ENCODE results near the gene HTR7. TPM values are rescaled to one million over a fixed set of nuclear protein-coding genes. Genes with fewer than 3 reads are reported as not detected.

HTR7 gene
- total RNA-seq, 1 experiment from 2014 or later, result not detected

DNA sequence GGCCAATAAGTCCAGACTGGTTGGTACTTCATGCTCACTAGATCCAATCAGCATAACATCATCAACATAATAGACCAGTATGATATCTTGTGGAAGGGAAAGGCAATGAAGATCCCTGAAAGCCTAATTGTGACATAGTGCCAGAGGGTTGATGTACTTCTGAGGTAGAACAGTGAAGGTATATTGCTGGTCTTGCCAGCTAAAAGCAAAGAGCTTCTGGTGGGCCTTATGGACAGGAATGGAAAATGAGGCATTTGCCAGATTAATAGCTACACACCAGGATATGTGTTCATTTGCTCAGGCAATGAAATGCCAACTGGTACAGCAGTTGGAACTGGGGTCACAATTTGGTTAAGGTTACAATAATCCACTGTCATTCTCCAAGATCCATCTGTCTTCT, 156.4 kb downstream of the HTR7 start:
- TF ChIP-seq, protein P1, sequence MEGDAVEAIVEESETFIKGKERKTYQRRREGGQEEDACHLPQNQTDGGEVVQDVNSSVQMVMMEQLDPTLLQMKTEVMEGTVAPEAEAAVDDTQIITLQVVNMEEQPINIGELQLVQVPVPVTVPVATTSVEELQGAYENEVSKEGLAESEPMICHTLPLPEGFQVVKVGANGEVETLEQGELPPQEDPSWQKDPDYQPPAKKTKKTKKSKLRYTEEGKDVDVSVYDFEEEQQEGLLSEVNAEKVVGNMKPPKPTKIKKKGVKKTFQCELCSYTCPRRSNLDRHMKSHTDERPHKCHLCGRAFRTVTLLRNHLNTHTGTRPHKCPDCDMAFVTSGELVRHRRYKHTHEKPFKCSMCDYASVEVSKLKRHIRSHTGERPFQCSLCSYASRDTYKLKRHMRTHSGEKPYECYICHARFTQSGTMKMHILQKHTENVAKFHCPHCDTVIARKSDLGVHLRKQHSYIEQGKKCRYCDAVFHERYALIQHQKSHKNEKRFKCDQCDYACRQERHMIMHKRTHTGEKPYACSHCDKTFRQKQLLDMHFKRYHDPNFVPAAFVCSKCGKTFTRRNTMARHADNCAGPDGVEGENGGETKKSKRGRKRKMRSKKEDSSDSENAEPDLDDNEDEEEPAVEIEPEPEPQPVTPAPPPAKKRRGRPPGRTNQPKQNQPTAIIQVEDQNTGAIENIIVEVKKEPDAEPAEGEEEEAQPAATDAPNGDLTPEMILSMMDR (IDR thresholded peaks at IDR 0.05; ENCODE audit: insufficient read depth in 1 of 2, low read depth in 1 of 2, low read length in 1 of 2, severe bottlenecking in 1 of 2, unreplicated experiment in 1 of 2), result no peak
- CTCF ChIA-PET, result no interaction called here
- intact Hi-C loops (cut with micrococcal nuclease; ENCODE audit: unreplicated experiment), result no loop called here
- BruUV-seq (replicated peaks), result no TSS peak
- no peak for DNase-seq
- Histone ChIP-seq H3K9me3 (no peaks in the 10 kb centered on the region), H3K4me1 (no peaks in the 10 kb centered on the region), H3K27me3 (replicated peaks; ENCODE audit: control insufficient read depth, insufficient read depth, low read length) (no peaks in the 10 kb centered on the region), H3K36me3 (ENCODE audit: control insufficient read depth, insufficient read depth, low read length) (no peaks in the 10 kb centered on the region), H3K4me3 (ENCODE audit: low read depth, low read length) (no peak overlapping the region)
- POLR2A ChIA-PET, result no interaction called here
- Mint-ChIP-seq H3K36me3 (ENCODE audit: insufficient read depth, unreplicated experiment) (no peaks in the 10 kb centered on the region), H3K9me3 (ENCODE audit: unreplicated experiment) (no peaks in the 10 kb centered on the region), H3K4me3 (ENCODE audit: unreplicated experiment) (no peak overlapping the region), H3K27ac (ENCODE audit: unreplicated experiment) (no peak overlapping the region), H3K4me1 (ENCODE audit: low read depth, unreplicated experiment) (no peaks in the 10 kb centered on the region), H3K27me3 (ENCODE audit: insufficient read depth, unreplicated experiment) (peaks cover 4% of the 10 kb centered on the region)

GRCh38 chr10:90695915-90696676, 161.7 kb downstream of the HTR7 start:
- Histone ChIP-seq H3K36me3 (ENCODE audit: control insufficient read depth, insufficient read depth, low read length) (no peaks in the 10 kb centered on the region), H3K27me3 (replicated peaks; ENCODE audit: control insufficient read depth, insufficient read depth, low read length) (no peaks in the 10 kb centered on the region), H3K4me3 (ENCODE audit: low read depth, low read length) (no peak overlapping the region), H3K9me3 (0 out of 2 replicates have a peak, but pooled peaks cover 3% of the 10 kb centered on the region), H3K4me1 (no peaks in the 10 kb centered on the region)
- no peak for DNase-seq
- Mint-ChIP-seq H3K9me3 (ENCODE audit: unreplicated experiment) (no peaks in the 10 kb centered on the region), H3K27me3 (ENCODE audit: insufficient read depth, unreplicated experiment) (peaks cover 5% of the 10 kb centered on the region), H3K36me3 (ENCODE audit: insufficient read depth, unreplicated experiment) (no peaks in the 10 kb centered on the region), H3K27ac (ENCODE audit: unreplicated experiment) (no peak overlapping the region), H3K4me3 (ENCODE audit: unreplicated experiment) (no peak overlapping the region), H3K4me1 (ENCODE audit: low read depth, unreplicated experiment) (no peaks in the 10 kb centered on the region)
- POLR2A ChIA-PET, result no interaction called here
- CTCF ChIA-PET, result no interaction called here
- BruUV-seq (replicated peaks), result no TSS peak
- intact Hi-C loops (cut with micrococcal nuclease; ENCODE audit: unreplicated experiment), result no loop called here
- TF ChIP-seq, protein P1 (IDR thresholded peaks at IDR 0.05; ENCODE audit: insufficient read depth in 1 of 2, low read depth in 1 of 2, low read length in 1 of 2, severe bottlenecking in 1 of 2, unreplicated experiment in 1 of 2), result no peak

Other genes starting within 250 kb of the HTR7 start
- gene RPP30, start 13.9 kb upstream of the HTR7 start, total RNA-seq (2022), result 66.5 and 67.6 TPM in 2 replicates
- 75.7 and 97.4 TPM in 2 replicates for gene ANKRD1, start 63.0 kb upstream of the HTR7 start, total RNA-seq (2022)

All from Caco-2 (cell line).